GM19328 (cell line): ENCODE data around the gene RTL9.
"Not testable (repeated sequence)": the region's sequence is repeated elsewhere in the genome, so short reads cannot be mapped to it uniquely, and the experiment has no call there.

Source experiments
- ATAC-seq: cut with Tn5 transposase; IDR thresholded peaks from one replicate; pipeline ENCODE4 v1.9.1; 2021; ENCODE audit warnings: mild to moderate bottlenecking, moderate library complexity; ENCODE audit not compliant: unreplicated experiment

Gene RTL9

DNA sequence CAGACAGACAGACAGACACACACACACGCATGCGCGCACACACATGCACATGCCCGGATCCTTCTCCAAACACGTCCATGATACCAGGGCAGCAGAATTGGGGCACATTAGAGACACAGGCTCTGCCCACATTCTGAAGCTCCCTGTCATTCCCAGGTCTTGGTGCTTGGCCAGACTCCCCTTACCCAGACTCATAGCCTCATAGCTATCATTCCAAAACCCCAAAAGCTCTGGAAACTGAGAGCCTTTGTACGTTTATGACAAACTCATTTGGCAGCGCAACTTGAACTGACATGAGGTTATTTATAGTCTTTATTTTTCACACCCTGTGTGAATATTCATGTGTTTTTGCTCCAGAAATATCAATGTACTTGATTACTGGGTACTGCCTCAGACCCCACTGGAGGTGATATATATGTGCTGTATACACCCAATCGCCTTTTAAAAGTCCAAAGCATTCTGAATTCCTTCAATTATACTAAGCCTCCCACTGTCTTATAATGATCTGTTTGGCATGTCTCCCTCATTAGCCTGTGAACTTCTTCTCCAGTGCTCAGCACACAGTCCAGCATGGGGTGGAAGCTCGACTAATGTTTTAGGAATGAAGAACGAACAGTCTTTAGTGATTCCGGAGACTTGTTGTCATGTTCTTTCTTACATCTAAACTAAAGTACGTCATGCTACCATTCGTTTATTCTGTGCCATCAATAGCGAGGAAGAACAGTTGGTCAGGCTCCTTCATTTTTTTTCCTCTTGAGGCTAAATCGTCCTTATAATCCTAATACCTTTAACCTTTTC lies 45.0 kb downstream of the RTL9 start:
- no peak for ATAC-seq

DNA sequence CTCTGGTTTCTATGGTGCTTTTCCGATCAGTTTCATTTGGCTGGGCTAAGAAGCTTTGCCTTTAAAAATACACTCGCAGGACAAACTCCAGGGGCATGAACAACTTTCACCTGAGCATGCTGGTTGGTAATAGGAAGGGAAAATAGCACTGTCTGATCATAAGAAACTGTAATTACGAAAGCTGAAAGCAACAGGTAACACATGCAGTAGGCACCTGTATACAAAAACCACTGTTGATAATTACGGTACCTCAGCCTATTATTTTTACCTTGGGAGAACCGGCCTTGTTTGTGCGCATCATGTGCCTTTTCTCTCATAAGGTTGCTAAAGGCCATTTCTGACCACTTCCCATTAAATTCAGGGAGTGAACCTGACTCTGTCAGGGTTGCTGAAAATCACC lies 45.7 kb downstream of the RTL9 start:
- no peak for ATAC-seq

DNA sequence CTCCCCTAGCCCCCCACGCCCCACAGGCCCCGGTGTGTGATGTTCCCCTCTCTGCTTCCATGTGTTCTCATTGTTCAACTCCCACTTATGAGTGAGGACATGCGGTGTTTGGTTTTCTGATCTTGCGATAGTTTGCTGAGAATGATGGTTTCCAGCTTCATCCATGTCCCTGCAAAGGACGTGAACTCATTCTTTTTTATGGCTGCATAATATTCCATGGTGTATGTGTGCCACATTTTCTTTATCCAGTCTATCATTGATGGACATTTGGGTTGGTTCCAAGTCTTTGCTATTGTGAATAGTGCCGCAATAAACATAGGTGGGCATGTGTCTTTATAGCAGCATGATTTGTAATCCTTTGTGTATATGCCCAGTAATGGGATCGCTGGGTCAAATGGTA lies 47.6 kb downstream of the RTL9 start:
- not testable (repeated sequence) for ATAC-seq

DNA sequence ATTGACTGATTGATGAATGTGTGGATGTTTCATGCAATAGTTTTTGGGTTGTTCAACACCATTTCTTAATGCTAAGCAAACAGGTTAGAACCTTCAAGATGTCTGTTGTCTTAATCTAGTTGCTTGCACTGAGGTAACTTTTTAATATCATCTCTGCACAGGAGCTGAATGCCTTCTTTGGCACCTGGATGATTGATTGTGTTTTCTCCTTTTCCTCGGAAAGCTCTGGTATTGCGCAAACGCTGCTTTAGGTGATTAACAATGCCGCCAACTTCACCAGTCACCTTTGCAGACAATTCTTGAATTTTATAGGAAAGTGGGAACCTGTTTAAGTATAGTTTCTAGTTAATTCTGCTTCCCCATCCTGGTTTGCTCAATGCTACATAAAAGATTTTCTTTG lies 48.2 kb downstream of the RTL9 start:
- no peak for ATAC-seq

DNA sequence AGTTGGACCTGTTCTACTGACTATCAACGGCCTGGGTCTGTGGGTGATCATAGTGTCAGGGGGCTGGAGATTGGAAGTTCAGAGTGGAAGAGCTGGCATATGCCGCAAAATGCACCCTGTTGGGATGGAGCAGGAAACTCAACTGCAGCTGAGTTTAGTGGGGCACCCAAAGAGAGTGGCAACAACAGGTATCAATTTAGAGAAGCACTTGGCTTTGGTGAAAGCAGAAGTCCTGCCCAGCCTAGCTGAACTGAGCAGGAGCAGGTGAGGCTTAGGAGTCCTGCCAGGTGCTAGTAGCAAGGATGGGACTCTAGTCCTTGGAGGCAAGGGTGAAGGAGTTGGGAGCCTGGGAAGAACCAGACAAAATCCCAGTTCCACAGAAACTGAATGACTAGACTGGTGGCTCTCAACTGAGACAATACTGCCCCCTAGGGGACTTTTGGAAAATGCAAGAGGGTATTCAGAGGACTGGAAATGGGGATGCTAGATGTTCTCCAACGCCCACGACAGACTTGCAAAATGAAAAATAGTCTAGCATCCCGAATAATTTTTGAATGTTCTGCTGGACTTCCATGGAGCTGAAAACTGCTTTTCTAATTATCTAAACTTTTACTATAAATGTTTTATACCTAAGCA lies 49.4 kb downstream of the RTL9 start:
- ATAC-seq = no peak
